Medulla oblongata (tissue), 1 donor: ENCODE measurements around the gene FAM161A.

Experiments
- DNase-seq: peaks from one replicate; pipeline ENCODE4 v3.0.0-alpha.2; 2015; ENCODE audit errors: extremely low spot score

The FAM161A gene

DNA sequence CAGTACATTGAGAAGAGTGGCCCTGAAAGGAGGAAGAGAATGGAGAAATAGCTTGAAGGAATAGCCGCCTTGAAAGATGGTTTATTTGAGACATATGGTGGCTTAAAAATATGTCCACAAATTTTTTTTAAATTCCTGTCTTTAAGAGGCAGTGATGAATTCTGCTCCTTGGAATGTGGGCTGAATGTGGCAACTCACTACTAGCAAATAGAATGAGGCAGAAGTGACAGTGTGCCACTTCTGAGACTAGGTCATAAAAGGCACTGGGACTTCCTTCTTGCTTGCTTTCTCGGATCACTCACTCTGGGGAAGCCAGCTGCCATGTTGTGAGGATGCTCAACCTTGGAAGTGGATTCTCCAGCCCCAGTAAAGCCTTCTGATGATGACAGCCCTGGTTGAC, 67.0 kb downstream of the FAM161A start:
- no peak for DNase-seq

DNA sequence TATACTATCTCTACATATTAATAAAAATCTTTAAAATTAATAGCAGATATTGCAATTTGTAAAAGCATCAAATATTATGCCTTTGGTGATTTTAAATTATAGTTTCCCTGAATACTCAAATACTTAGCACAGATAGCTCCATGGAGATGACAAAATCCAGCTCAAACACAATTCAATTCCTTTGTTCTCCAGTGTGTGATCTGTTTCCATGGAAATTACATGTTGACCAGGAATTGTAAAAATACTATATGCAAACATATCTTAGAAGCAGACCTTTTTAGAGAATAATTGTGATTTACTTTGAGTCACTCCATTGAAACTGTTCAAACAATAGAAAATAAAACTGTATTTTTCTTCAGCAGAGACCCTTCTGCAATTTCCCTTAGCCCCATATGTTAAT, 68.3 kb downstream of the FAM161A start:
- DNase-seq = no peak

DNA sequence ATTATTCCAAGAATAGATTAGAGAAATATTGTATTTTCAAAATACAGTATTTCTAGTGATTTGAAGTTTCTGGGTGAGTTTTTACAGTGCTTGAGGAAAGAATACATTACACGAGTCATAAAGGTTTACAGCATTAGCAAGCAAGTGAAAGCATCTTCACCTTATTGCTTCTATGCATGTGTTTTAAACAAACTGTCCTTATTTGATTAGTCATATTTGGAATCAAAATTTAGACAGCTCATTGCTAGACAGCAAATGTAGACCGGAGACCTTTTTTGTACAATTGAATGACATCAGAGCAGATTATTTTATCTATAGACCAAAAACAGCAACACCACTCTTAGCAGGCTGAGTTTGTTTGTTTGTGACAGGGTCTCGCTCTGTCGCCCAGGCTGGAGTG, 69.2 kb downstream of the FAM161A start:
- no peak for DNase-seq

DNA sequence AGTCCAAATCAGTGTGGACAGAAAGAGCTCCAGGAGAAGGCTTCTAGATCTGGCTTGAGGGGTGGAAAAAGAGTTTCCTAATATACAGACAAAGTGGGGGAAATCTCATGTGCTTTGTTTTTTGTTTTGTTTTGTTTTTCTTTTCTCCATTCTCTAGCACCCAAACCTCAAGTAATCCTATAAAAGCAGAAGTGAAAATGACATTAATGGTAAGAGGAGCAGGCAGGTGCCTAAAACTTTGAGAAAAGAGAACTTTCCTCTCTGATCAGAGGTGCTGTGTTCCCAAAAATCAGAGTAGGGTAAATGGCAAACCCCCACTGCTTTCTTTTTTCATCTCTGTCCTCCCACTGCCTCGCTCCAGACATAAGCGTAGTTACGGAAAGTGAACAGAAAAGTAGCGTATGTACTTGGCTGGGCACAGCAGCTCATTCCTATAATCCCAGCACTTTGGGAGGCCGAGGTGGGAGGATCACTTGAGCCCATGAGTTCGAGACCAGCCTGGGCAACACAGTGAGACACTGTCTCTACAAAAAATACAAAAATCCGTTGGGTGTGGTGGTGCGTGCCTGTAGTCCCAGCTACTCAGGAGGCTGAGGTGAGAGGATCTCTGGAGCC, 77.8 kb downstream of the FAM161A start:
- DNase-seq = no peak
